GM12874 (cell line): ENCODE measurements around the gene FIGNL2.

Source experiments
- CTCF ChIP-seq: IDR thresholded peaks from 2 replicates; pipeline ENCODE4 v1.5.1; 2011; ENCODE audit warnings: low read depth, mild to moderate bottlenecking, control low read depth, low read length, moderate library complexity; ENCODE audit not compliant: insufficient read depth

The FIGNL2 gene

GRCh38 chr12:51872689-51872981 lies 24.1 kb upstream of the FIGNL2 start:
- TF ChIP-seq CTCF = no peak

GRCh38 chr12:51871918-51872688 lies 23.6 kb upstream of the FIGNL2 start:
- TF ChIP-seq CTCF = no peak

DNA sequence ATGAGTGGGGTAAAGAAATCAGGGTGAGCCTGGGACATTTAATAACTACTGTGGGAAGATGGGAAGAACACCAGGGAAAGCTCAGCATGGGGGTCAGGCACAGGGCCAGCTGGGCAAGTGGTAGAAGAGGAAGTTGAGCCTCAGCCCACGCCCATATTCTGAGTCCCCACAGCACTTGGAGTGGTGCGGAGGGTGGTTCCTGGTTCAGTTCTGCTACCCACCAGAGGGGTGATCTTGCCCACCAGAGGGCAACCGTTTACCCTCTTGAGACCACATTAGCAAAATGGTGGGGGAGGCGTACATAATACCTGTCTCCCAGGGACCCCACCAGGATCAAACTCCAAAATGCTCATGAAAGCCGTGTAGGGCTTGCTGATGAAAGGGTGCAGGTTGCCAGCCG lies 22.6 kb upstream of the FIGNL2 start:
- no peak for TF ChIP-seq CTCF

DNA sequence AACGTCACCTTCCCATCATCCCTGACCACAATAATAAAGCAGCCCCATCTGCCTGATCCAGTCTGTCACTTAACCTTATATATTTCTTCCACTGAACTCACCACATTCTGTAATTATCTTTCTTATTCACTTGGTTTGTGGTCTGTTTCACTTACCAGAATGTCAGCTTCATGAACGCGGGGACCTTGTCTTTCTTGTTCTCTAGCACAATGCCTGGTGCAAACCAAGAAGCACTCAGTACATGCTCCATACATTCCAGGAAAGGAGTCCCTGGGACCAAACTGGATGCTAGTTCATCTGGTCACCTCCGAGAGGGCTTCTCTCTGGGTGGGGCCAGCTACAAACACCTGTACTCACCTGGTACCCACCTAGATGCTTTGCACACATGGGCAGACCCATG lies 22.0 kb upstream of the FIGNL2 start:
- TF ChIP-seq CTCF = no peak

- TF ChIP-seq CTCF = no peak
Measured at GRCh38 chr12:51869931-51870330, 21.4 kb upstream of the FIGNL2 start.

DNA sequence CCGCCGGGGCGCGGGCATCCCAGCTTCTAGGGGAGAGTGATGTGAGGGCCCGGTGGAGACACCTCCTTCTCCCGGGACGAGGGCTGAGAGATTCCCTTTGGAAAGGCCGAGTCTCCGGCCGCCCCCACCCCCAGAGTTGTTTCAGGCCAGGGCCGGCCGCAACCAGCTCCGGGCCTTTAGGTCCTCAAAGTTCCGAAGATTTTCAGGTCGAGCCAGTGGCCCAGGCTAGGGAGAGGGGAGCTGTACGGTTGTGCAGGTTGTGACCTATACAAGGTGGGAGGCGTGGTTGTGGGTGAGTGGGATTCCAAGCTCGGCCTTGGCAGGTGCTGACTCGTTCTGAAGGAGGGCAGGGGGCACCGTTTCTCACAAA lies 21.0 kb upstream of the FIGNL2 start:
- no peak for TF ChIP-seq CTCF

DNA sequence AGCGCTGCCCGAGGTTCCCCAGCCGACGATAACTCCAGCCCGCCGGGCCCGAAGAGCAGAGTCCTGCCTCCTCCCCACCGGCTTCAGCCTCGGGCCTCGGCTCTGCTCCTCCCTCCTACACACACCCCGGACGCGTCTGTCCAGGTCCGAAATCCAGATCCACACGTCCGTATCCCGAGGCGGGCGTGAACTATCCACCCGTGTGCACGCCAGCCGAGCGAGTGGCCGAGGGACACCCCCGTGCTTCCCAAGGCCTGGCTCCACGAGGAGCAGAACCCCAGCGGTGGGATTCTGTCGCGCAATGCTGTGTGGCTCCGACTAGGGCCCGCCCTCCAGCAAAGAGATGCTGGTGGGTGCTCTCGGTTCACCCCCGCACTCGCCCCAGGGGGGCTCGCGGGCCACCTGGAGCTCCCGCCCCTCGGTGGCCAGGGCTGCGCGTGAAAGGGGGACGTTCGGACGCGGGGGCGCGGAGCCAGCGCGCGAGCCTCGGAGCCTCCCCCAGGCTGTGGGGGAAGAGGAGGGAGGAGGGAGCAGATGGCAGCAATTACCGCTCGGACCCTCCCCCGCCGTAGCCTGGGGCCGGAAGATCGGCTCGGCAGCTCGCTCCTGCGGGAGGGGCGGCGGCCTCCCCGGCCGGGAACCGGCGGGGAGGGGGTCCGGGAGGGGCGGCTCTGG lies 20.4 kb upstream of the FIGNL2 start:
- TF ChIP-seq CTCF = no peak
